Suppressor macrophage treated with lipopolysaccharide for 1 hour (primary cell): ENCODE data around the gene CHML.

ENCODE experiments used
- DNase-seq, 3 donors: peaks; one replicate each; pipeline ENCODE4 v3.0.0-alpha.2; 2020 to 2022

The CHML gene

GRCh38 chr1:241644259-241644658, 4.1 kb upstream of the CHML start:
- no peak for DNase-seq

GRCh38 chr1:241642593-241642944, 2.4 kb upstream of the CHML start:
- no peak for DNase-seq

- no peak for DNase-seq
These were observed 1.8 kb upstream of the CHML start for GRCh38 chr1:241641773-241642592.

- no peak for DNase-seq
These were observed 876 bp upstream of the CHML start for GRCh38 chr1:241640867-241641622.

- DNase-seq = peak; percentile 23 to 57 (median 26)
These were observed 483 bp downstream of the CHML start for GRCh38 chr1:241639623-241640148.

- DNase-seq = no peak
These were observed 1.1 kb downstream of the CHML start for GRCh38 chr1:241638909-241639622.

GRCh38 chr1:241638099-241638682, 2.0 kb downstream of the CHML start:
- no peak for DNase-seq

- peak; percentile 56 to 70 (median 61) for DNase-seq
These were observed 2.6 kb downstream of the CHML start for GRCh38 chr1:241637604-241638003.

- no peak for DNase-seq
These were observed 3.1 kb downstream of the CHML start for GRCh38 chr1:241637046-241637590.

- DNase-seq = no peak
These were observed 3.9 kb downstream of the CHML start for GRCh38 chr1:241636291-241636690.

- no peak for DNase-seq
These were observed 4.5 kb downstream of the CHML start for GRCh38 chr1:241635556-241636152.

- no peak for DNase-seq
These were observed 7.2 kb downstream of the CHML start for GRCh38 chr1:241632987-241633386.

- no peak for DNase-seq
These were observed 8.5 kb downstream of the CHML start for GRCh38 chr1:241631674-241632073.

- no peak for DNase-seq
These were observed 9.3 kb downstream of the CHML start for GRCh38 chr1:241630899-241631298.

- no peak for DNase-seq
These were observed 9.7 kb downstream of the CHML start for GRCh38 chr1:241630476-241630875.

- DNase-seq = no peak
These were observed 10.2 kb downstream of the CHML start for GRCh38 chr1:241630005-241630404.

GRCh38 chr1:241627453-241628259, 12.5 kb downstream of the CHML start:
- peak; percentile 74 to 85 (median 80) for DNase-seq

GRCh38 chr1:241624935-241625334, 15.2 kb downstream of the CHML start:
- DNase-seq = no peak

- peak in 2 of 3 donors; percentile 30 to 51 for DNase-seq
These were observed 17.5 kb downstream of the CHML start for GRCh38 chr1:241622669-241623068.

- DNase-seq = no peak
These were observed 22.7 kb downstream of the CHML start for GRCh38 chr1:241617426-241617825.
